HG02938 (cell line): ENCODE measurements around the gene DNHD1.

ENCODE experiments used
- ATAC-seq: cut with Tn5 transposase; IDR thresholded peaks from one replicate; pipeline ENCODE4 v1.9.1; 2021; ENCODE audit warnings: mild to moderate bottlenecking, moderate library complexity; ENCODE audit not compliant: unreplicated experiment

The DNHD1 gene

DNA sequence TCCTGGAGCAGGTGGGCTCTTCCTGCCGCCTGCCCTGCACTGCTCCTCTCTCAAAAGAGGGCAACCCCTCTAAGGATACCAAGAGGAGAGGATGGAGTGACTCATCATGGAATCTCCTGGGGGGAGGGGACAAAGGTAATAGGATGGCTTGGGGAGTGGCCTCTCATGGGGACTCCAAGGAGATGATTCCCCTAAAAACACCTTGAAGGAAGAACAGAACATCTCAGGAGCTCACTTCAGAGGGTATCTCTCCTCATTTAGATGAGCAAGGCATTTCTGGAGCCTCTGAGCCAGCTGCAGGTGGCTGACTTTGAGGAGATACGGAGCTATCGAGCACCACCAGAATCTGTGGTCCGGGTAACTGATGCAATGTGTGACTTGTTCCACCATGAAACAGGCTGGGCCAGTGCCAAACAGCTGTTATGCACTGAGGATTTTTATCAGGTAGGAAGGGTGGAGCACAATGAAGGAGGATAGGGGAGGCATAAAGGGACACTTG is 66.1 kb downstream of the DNHD1 start:
- ATAC-seq = no peak

DNA sequence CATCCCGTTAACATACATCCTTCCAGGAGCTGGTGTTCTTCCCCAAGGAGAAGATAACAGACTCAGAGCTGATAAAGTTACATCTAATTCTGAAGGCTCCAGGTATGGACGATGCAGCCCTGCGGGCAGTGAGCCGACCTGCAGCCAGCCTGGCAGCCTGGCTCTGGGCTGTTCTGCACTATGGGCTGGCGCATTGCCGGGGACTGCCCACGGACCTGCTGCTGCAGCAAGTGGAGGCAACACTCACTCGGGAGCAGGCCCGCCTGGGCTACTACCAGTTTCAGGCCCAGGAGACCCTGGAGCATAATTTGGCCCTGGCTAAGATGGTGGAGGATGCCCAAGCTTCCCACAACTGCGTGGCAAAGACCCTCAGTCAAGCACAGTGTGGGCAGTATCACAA is 66.6 kb downstream of the DNHD1 start:
- ATAC-seq = no peak

DNA sequence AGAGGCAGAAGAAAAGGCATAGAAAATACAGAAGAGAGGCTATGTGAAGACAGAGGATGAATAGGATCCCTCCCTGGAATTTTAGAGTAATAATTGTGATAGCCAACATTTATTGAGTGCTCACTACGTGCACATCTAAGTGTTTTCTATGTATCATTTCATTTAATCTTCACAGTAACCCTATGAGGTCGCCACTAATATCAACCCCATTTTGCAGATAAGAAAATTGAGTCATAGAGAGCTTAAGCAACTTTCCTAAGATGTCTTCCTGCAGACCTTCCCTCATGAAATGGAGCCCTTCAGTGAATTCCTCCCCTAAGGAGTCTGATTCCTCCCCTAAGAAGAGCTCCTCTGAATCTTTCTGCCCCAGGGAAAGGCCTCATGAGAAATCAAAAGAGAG is 68.2 kb downstream of the DNHD1 start:
- ATAC-seq = no peak

DNA sequence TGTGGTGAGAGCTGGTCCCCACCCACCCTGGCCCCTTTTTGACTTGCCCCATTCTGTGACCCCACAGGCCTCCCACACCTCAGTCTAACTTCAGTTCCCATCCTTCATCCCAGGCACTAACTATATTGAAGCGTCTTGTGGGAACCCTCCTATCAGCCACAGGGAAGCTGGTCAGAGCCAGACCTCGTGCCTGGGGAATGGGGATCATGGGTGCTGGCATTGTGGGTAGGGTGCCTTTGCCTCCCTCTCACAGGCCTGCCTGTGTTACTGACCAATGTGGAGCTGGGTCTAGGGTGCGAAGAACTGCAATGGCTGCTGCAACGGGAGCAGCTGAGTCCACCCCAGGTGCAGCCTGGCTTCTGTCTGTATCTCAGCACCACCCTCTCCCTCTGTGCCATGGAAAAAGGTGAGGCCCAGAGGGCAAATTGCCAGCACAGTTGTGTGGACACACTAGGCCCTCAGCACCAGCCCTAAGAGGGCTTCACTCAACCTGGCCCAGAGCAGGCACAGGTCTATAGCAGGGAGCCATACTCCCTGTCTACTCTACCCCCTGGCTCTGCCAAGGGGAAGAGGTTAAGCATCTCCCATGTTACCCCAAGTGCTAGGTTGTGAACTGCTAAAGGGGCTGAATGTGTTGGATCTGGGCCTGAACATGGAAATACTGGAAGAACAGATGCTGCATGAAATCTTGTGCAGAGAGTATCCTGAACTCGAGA is 69.1 kb downstream of the DNHD1 start:
- ATAC-seq = no peak

DNA sequence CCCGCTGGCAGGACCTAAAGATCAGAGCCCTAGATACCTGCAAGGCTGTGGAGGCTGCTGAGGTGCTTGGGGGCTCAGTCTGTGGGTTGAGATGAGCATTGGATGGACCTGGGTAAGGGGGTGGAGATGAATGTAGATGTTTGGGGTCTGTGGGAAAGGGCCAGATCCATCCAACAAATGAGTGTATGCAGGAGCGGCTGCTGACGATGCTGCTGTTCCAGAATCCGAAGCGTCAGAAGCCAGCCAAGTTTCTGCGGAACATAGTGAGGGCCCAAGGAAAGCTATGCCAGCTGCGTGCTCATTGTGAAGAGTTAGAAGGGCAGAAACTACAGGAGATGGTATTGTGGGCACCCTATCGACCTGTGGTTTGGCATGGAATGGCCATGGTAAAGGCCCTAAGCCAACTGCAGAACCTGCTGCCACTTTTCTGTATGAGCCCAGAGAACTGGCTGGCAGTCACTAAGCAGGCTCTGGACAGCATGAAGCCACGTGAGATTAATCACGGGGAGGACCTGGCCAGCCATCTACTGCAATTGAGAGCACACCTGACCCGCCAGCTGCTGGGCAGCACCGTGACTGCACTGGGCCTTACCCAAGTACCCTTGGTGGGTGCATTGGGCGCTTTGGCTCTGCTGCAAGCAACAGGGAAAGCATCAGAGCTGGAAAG is 69.8 kb downstream of the DNHD1 start:
- no peak for ATAC-seq

DNA sequence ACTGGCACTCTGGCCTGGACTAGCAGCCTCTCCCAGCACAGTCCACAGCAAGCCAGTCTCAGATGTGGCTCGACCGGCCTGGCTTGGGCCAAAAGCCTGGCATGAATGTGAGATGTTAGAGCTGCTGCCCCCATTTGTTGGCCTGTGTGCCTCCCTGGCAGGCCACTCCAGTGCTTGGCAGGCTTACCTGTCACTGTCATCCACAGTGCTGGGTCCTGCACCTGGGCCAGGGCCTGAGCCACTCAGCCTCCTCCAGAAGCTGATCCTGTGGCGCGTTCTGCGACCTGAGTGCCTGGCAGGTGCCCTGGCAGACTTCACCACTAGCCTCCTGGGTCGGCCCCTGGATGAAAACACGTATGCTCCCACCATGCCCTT is 70.3 kb downstream of the DNHD1 start:
- ATAC-seq = no peak

DNA sequence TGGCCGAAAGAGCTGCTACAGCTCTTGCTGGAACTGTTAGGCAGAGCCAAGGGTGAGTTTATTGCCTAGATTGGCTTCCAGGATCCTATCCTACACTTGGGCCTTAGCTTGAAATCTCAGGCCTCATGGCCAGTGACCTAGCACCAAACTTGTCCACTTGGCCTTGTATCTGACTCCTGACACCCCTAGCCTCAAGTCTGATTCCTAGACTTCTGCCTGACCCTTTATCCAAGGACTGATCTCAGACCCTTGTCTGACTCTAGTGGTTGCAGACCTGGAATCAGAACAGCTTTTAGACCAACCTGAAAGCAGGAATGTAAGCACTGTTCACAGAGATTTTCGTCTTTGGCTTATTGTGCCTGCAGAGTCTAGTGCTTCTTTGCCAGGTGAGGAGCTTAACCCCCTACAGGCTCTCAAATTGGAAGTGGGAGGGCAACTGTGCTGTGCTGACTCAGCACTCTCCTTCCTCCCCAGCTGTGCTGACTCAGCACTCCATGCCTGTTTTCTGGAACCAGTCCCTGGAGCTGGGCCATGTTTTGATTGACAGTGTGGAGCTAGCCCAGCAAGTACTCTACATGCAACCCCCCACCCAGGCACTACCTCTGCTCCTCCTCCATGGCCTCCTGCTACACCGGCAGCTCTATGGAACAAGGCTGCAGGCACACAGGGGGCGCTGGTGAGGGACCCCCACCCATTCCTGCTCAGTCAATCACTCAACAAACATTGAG is 71.3 kb downstream of the DNHD1 start:
- ATAC-seq = no peak

DNA sequence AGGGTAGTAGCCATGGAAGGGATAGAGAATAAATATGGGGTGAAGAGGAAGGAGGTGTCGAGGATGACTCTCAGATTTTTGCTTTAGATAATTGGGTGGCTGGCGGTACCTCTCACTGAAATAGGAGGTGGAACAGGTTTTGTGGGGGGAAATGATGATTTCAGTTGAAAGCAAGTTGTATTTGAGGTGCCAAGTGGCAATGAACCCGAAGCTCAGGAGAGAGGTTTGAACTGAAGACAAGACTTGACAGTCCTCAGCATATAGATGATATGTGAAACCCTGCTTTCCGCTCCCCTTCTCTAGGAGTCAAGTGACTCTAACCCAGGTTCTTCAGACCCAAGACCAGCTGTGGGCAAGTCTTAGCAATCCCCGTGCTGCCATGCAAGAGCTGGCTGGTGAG is 72.6 kb downstream of the DNHD1 start:
- ATAC-seq = no peak

DNA sequence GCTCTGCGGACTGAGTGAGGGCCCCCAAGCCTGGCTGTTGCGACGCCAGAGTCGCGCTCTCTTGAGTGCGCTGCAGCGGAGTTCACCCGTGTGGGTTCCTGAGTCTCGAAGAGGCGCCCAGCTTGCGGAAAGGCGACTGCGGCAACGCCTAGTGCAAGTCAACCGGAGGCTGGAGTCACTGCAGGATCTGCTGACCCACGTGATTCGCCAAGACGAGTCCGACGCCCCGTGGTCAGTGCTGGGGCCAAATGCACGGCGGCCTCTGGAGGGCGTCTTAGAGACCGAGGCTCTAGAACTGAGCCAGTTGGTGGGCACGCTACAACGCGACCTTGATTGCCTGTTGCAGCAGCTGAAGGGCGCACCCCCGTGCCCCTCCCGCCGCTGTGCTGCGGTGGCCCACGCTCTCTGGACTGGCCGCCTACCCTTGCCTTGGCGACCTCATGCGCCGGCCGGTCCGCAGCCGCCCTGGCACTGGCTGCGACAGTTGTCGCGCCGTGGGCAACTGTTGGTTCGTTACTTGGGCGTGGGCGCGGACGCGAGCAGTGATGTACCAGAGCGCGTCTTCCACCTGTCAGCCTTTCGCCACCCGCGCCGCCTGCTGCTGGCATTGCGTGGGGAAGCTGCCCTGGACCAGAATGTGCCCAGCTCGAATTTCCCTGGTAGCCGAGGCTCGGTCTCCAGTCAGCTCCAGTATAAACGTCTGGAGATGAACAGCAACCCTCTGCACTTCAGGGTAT is 73.8 kb downstream of the DNHD1 start:
- ATAC-seq = no peak

DNA sequence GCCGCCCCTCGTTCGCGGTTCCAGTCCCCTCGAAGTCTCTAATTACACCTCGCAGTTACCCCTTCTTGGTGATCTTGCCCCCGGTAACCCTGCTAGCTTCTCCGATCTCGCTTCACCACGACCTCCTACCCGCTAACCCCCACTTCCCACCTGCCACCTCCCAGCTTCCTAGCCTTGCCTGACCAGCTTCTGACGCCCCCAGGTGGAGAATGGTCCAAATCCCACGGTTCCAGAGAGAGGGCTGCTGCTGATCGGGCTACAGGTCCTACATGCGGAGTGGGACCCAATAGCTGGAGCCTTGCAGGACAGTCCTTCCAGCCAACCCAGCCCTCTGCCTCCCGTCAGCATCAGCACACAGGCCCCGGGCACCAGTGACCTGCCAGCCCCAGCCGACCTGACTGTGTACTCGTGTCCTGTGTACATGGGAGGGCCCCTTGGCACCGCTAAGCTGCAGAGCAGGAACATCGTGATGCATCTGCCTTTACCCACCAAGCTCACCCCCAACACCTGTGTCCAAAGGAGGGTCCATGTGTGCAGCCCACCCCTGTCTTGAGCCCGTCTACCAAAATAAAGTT is 74.4 kb downstream of the DNHD1 start:
- ATAC-seq = no peak

DNA sequence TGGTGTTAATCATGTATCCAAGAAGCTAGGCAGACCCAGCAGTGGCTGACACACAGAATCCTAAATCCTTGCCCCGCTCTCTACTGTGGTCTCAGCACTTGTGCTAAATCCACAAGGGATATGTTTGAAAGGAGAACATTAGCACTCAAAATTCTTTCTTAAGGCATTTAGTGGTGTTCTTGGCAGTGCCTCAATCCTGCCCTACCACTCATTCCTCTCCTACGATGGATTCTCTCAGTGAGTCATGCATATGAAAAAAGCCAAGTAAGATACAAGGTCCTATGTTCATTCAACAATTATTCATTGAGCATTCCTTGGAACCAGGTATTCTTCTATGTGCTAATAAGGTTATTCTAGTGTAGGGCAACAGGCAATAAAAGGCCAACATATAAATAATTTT is 75.1 kb downstream of the DNHD1 start:
- no peak for ATAC-seq

DNA sequence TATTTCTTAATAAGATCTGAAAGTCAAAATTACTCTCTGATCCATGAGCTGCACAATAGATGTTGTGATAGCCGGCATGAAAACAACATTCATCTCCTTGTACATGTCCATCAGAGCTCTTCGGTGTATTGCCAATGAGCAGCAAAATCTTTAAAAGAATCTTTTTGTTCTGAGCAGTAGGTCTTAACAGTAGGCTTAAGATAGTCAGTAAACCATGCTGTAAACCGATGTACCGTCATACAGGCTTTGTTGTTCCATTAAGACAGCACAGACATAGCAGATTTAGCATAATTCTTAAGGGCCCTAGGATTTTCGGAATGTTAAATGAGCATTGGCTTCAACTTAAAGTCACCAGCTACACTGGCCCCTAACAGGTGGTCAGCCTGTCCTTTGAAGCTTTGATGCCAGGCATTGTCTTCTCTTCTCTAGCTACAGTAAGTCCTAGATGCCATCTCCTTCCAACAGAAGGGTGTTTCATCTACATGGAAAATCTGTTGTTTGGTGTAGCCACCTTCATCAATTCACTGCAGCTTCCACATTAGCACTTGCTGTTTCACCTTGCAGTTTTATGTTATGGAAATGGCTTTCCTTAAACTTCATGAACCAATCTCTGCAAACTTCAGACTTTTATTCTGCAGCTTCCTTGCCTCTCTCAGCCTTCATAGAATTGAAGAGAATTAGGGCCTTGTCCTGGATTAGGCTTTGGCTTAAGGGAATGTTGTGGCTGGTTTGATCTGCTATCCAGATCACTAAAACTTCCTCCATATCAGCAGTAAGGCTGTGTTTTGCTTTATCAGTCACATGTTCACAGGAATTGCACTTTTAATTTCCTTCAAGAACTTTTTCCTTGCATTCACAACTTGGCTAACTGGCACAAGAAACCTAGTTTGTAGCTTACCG is 78.0 kb downstream of the DNHD1 start:
- ATAC-seq = no peak

DNA sequence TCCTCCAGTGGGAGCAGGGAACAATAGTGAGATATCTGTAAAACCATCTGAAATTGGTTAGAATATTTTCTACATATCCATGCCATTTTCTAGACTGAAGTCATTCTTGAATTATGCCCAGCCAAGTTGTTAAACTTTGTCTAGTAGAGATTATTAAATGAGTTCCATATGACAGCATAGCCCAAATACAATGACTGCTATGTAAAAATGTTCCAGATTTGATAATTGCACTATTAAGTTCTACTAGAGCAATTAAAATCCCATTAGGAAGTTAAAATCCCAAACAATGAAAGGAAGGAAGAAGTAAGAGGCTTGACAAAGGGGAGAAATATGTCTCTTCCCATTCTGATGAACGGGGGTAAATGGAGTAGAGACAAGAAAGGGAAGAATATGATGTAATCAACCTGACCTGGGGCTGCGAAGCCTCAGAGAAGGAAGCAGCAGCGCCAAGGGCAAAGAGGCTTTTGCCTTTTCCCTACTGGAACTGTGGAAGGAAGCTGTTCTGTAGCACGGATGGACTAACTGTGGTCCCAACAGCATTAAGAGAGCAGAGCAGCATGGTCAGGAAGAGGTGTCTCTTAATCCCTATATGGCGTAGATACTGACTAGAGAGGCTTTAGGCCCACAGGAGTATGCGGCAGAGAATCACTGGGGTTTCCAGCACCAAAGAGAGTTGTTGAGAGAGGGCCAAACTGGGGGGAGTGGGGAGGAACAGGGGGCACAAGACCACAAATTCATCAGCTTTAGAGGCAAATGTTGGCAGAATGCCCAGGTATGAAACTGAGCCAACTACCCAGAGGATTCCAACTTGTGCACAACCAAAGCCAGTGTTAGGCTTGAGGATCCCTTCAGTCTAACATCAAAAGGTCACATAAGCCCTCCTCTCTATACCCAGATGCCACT is 79.6 kb downstream of the DNHD1 start:
- ATAC-seq = no peak

DNA sequence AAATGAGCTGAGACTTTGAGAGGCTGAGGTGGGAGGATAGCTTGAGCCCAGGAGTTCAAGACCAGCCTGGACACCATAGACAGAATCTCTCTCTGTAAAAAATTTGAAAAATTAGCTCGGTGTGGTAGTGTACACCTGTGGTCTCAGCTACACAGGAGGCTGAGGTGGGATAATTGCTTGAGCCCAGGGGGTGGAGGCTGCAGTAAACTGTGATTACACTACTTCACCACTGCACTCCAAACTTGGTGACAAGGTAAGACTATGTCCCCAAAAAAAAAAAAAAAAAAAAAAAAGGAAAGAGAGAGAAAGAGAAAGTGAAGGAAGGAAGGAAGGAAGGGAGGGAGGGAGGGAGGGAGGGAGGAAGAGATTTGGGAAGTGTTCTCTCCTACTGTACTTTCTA is 81.1 kb downstream of the DNHD1 start:
- no peak for ATAC-seq

DNA sequence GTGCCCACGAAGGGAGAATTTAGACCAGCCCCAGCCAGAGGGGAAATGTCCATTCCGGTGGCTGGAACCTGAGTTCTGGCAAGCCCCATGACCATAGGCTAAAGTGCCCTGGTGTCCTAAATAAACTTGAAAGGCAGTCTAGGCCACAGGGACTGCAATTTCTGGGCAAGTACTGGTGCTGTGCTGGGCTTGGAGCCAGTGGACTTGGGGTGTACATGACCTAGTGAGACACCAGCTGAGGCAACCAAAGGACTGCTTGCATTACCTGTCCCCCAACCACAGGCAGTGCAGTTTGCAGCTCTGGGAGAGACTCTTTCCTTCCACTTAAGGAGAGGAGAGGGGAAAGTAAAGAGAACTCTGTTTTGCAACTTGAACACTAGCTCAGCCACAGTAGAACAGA is 82.6 kb downstream of the DNHD1 start:
- ATAC-seq = no peak

DNA sequence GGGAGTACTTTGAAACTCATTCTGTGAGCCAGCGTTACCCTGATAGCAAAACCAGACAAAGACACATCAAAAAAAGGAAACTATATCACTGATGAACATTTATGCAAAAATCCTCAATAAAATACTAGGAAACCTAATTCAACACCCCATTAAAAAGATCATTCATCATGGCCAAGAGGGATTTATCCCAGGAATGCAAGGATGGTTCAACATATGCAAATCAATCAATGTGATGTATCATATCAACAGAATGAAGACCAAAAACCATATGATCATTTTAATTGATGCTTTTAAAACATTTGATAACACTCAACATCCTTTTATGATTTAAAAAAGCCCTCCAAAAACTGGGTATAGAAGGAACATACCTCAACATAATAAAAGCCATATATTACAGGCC is 86.5 kb downstream of the DNHD1 start:
- ATAC-seq = no peak

DNA sequence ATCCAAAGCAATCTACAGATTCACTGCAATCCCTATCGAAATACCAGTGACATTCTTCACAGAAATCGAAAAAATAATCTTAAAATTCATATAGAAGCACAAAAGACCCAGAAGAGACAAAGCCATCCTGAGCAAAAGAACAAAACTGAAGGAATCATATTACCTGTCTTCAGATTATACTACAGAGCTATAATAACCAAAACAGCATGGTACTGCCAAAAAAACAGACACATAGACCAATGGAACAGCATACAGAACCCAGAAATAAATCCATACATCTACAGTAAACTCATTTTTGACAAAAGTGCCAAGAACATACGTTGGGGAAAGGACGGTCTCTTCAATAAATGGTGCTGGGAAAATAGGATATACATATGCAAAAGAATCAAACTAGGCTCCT is 87.4 kb downstream of the DNHD1 start:
- no peak for ATAC-seq

DNA sequence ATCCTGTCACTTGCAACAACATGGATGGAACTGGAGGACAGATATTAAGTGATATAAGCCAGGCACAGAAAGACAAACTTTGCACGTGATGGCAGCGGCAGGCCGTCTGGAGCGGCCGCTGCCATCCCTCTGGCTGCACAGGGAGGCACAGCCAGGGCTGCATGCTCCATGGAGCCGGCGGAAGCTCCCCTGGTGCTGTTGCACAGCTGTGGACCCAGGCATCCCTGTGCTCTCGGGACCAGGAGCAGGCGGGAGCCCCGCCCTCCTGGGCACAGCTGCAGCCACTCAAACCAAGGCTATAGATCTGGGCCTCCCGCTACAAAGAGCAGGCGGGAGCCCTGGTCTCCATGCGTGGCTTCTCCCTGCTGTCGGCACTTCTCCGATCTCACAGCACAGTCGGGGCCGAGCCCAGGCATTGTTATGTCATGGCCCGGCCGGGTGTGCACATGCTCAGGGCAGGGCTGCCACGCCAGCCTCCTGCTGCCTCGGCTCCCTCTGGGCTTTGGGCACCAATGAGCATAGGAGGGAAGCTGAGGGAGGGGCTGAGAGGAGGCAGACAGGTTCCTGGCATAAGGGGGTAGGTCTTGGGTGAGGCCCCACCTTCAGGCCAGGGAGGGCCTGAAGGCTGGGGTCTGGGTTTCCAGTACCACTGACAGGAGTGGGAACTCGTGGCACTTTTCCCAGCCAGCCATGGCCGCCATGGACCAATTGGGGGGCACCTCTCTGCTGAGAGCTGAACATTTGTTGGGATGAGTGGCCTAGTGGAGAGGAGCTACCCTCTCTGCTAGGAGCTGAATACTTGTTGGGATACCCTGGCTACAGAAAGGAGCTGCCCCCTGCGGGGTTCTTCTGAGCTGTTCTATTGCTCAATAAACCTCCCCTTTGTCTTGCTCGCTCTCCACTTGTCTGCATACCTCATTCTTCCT is 89.6 kb downstream of the DNHD1 start:
- ATAC-seq = no peak
